GM12891 (cell line): ENCODE results near the gene NRXN3.
A peak's percentile ranks its signal among the peaks of the same experiment; 100 is the strongest.

Source experiments
- POLR2A ChIP-seq: IDR thresholded peaks from 2 replicates; pipeline ENCODE4 v1.6.1; 2011; ENCODE audit warnings: low read depth, low read length, control low read depth
- POLR2AphosphoS5 ChIP-seq: IDR thresholded peaks from 2 replicates; pipeline ENCODE4 v1.6.1; 2011; ENCODE audit warnings: low read depth, low read length, control low read depth
- SPI1 ChIP-seq: IDR thresholded peaks from 2 replicates; pipeline ENCODE4 v1.6.1; 2011; ENCODE audit warnings: low read depth, low read length, control low read depth
- TAF1 ChIP-seq: IDR thresholded peaks from 2 replicates; pipeline ENCODE4 v1.6.1; 2011; ENCODE audit warnings: low read depth, low read length, control low read depth

DNA sequence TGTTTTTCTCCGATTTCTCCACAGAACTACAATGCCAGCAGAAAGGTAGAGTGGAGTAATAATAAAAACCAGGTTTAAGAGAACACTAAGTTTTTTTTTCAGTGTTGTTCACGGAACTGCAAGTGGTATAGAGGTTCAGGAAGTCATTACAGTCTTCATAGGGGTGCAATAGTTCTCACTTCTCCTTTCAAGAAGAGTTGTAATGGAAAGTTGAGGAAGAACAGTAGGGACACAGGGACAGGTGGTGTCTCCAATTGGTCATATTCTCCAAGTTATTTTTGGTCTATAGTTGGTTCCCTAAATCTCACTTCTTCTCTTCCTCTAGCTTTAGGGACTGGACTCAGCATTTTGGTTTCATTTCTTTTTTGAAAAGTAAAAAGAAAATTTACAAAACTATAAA lies 894.0 kb downstream of the NRXN3 start:
- TF ChIP-seq POLR2A (no peak), POLR2AphosphoS5 (no peak), SPI1 (peak; percentile 71), TAF1 (no peak)
